Activated CD8-positive, alpha-beta memory T cell treated with anti-CD3 and anti-CD28 coated beads for 48 hours (primary cell): Measurements from ENCODE around the gene SH2D6.
"Not testable (repeated sequence)": the region's sequence is repeated elsewhere in the genome, so short reads cannot be mapped to it uniquely, and the experiment has no call there.

Experiments used
- DNase-seq, 3 experiments: peaks; one replicate each; pipeline ENCODE4 v3.0.0-alpha.2; 2020; ENCODE audit warnings: low read depth in 2 of 3, low spot score in 2 of 3

The SH2D6 gene

DNA sequence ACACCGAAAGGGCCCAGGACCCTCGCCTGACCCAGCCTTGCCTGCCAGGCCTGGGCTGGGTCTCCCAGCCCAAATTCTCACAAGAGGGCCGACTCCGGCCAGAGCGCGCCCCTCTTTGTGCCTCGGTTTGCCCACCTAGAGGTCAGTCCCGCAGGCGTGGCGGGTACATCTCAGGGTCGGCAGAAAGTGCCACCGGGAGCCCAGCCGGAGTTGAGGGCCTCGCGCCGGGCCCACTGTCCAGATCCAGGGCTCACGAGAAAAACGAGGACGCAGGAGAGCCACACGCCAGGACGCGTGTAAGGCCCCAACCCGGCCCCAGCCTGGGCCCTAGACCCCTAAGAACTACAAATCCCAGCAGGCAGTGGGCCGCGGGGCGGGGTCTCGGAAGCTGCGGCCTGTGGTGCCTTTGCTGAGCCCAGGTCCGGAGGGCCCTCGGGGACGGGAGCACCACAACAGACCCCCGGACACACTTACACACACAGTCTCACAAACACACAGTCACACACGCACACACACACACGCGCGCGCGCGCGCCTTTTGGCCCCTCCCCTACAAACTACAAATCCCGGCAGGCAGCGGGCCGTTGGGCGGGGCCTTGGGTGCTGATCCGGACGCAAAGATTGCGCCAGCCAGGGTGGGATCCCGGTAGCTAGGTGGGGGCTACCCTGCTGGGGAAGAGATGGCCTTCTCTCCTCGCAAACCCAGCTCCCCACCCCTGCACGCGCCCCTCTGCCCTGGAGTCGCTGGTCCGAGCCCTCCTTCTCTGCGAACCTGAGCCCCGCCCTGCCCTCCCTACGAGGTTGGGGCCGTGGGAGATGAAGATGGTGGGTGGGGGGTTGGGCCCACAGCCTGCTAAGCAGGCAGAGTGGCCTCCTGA lies at the start of gene SH2D6:
Gene SH2D6, plus strand, starts transcription at position 583 of the 877 bp plus-strand sequence. CDS start 10,752 bp downstream, outside the sequence.
- peak; percentile 65 to 69 (median 66) for DNase-seq

DNA sequence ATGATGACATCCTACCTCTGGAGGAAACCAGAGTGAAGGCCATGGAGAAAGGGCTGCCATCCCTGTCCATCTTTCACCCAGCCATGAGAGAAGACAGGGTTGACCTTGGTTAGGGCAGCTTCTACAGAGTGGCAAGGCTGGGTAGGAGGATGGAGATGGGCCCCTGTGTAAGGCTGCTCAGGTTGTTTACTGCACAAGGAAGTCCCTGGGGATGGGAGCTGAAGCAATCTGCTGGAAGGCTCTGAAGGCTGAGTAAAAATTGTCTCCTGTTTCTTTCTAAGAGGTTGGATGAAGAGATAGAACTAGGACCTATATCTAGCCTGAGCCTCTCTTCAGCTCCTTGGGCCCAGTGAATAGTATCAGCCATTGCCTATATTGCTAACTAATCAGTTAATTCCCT lies 49.6 kb upstream of the SH2D6 start:
- no peak for DNase-seq

DNA sequence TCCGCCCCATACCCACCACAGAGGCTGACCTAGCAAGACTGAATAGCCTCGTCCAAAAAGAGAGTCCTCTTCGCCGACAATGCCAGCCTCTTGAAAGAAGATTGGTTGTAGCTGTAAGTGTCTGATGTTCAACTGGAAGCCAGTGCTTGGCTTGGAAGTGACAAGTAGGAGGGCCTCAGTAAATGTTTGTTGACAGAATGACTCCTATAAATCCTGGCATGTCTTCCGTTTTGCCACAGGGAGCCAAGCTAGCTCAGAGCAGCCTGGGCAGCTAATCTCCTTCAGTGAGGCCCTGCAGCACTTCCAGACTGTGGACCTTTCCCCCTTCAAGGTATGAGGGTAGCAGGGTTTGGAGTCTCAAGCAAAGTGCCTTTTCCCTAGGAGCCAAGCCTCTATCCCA lies 49.0 kb upstream of the SH2D6 start:
- no peak for DNase-seq

DNA sequence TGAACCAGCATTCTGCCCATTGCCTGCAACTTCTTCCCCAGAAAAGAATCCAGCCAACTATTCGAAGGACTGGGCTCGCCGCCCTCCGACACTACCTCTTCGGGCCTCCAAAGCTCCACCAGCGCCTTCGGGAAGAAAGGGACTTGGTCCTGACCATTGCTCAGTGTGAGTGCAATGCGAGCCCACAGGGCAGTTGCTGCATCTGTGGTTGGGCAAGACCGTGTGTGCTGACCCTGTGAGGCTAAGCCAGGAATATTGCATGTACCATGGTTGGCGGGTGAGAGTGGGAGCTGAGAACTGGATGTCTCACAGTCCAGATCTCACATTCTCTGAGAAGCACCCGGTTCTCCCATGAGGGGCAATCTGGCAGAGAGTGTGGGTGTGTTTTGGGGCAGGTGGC lies 47.5 kb upstream of the SH2D6 start:
- DNase-seq: no peak

DNA sequence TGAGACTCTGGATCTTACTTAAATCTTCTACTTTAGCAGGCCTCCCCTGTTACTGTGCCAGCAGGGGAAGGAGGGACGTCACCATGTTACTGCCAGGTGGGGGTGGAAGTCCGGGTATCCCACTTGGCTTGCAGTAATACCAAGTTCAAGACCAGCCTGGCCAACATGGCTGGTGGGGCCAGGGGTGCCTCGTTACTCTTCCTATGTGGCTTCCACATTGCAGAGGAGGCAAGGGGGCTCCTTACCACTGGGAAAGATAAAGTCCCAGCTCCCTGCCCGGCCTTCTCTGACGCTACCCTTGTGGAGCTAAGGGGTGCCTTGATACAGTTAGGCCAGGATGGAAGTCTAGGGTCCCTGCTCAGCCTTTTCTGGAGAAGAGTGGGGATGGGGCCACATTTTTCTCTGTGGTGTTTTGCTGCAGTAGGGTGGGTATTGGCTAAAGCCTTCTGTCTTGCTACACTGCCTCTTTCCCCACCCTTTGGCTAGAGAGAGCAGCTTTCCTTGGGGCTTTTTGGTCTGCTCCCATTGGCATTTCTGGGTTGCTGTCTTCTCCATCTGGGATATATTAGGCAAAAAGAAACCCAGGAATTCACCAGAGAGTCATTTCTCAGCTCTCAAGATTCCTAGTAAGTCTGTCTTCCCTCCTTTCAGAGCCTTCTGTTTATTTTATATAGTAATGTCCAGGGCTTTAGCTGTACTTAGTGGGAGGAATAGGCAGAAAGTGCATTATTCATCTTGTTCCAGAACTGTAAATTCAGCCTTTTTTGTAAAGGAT lies 42.0 kb upstream of the SH2D6 start:
- DNase-seq: no peak

DNA sequence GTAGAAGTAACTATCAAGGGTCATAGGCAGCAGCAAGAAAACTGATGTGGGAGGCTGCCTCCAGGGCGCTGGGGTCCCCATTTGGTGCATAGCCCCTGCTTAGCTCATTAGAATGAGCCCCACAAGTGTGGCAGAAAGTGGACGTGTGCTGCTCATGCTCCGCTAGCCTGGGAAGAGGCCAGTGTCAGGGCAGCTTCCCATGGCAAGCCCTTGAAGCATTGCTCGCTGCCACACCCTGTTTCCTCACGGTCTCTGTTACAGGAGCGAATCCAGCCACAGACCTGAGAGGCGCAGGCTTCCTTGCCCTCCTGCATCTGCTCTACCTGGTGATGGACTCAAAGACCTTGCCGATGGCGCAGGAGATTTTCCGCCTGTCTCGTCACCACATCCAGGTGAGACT lies 41.4 kb upstream of the SH2D6 start:
- no peak for DNase-seq

DNA sequence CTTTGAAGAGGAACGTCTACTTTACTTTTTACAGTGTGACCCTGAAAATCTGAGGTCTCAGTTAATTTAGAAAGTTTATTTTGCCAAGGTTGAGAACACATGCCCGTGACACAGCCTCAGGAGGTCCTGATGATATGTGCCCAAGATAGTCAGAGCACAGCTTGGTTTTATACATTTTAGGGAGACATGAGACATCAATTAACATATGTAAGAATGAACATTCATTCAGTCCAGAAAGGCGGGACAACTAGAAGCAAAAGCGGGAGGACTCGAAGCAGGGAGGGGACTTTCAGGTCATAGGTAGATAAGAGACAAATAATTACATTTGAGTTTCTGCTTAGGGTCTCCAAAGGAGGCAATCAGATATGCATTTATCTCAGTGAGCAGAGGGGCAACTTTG lies 40.3 kb upstream of the SH2D6 start:
- DNase-seq: no peak

DNA sequence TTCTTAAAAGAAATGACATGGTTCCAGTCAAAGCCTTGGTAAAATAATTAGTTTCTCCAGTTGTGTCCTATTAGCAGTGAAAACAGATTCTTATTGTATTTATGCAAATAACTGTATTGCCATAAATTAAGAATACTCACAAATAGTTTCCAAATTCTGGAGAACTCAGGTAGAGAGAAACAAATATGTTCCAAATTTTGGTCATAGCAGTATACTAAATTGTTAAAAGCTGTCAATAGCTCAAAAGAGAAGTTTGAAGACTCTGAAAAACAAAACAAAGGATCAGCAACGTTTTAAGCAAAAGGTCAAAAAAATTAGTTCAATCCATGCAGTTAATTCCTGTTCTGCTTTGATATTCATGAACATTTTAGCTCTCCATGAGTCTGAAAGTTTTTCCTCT lies 38.5 kb upstream of the SH2D6 start:
- DNase-seq: no peak

DNA sequence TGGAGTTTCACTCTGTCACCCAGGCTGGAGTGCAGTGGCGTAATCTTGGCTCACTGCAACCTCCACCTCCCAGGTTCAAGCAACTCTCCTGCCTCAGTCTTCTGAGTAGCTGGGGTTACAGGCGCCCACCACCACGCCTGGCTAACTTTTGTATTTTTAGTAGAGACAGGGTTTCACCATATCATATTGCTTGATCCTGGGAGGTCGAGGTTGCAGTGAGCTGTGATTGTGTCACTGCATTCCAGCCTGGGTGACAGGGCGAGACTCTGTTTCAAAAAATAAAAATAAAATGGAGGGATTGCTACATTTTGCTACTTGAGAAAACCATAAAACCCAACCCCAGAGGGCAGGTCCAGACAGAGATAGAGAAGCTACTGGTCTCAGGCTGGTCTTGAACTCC lies 35.4 kb upstream of the SH2D6 start:
- not testable (repeated sequence) for DNase-seq

DNA sequence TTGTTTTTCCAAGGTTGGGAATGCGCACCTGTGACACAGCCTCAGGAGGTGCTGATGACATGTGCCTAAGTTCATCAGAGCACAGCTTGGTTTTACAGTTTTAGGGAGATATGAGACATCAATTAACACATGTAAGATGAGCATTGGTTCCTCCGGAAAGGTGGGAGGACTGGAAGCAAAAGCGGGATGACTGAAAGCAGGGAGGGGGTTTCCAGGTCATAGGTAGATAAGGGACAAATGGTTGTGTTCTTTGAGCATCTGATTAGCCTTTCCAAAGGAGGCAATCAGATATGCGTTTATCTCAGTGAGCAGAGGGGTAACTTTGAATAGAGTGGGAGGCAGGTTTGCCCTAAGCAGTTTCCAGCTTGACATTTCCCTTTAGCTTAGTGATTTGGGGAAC lies 34.7 kb upstream of the SH2D6 start:
- no peak for DNase-seq

DNA sequence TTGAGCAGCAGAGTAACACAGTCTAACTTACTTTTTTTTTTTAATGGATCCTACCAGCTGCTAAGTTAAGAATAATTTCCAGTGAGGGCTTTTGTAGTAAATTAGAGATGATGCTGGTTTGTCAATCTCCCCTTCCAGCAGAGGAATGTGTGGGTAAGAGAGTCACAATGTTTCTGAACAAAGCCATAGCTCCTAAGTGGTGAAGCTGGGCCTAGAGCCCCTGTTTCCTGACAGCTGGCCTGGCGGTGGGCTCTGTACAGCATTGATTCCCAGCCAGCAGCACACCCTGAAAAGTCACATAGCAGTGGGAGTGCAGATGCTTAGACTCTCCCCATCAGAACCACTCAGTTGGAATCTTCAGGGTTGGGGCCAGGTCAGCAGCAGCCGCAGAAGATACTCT lies 32.8 kb upstream of the SH2D6 start:
- DNase-seq: no peak

DNA sequence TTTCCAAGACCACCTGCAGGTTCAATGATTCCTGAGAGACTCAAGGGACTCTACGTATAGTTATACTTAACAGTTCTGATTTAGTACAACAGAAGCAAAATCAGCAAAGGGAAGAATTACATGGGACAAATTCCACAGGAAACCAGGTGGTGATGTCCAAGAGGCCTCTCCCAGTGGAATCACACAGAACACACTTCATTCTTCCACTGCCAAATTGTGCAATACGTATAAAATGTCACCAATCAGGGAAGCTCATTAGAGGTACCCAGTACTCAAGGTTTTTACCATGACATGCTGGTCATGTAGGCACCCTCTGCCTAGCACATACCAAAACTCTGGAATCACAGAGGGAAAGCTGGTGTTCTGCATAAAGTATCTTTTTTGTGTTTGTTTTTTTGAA lies 30.8 kb upstream of the SH2D6 start:
- DNase-seq: no peak

DNA sequence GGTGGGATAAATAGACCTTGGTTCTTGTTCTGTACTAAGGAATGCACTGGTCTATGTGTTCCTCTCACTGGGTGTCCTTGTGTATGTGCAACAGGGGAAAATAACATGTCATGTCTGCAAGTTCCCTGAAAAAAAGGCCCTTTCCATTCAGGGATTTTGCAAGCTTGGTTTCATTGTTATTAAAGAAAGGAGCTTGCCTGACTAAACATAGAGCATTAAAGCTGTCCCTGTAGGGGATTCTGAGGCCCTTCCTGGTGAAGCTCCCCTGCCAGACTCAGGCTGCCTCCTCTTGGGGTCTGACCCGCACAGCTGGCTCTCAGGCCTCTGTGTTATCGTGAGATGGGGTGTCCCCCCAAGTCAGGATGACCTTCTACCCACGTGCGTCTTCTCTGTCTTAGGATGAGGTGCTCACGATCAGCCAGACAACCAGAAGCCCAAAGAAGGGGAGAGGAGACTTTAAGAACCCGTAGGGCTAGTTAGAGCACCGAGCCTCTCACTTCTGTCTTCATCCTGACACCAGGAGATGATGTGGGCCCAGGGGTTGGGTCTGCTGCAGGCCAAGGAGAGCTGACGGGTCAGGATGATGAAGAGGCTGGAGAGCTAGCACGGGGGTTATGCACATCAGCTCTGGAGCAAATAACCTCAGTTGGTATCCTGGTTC lies 29.5 kb upstream of the SH2D6 start:
- DNase-seq: no peak

DNA sequence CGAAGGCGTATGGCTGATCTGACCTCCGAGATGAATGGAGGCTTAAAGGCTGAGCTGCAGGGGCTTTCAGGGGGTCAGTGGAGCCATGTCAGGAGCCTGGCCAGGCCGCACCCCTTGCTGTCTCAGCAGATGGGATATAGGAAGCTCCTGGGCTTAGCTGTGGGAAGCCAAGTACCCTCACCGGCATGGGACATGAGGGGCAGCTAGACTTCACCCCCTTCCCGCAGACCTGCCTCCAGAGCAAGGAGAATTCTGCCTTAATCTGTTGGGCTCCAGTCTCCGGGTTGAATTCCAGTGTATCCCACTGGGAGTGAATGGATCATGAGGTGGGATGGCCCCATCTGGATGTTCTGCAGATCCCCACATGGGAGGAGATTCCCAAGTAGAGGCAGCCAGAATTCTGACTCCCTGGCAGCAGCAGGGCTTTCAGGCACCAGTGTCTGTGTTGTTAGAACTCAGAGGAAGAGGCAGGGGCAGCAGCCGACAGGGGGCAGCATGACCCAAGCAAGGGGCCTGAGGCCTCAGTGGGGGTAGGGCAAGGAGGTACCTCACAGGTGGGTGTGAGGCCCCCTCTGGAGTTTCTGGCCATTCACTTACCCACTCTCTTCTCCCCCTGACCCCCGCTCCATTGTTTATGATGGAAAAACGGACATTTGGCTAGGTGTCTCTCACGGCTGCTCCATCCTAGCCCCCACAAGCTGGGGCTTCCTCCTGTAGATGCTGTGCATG lies 27.4 kb upstream of the SH2D6 start:
- peak in 2 of 3 experiments; percentile 51 to 59 for DNase-seq

DNA sequence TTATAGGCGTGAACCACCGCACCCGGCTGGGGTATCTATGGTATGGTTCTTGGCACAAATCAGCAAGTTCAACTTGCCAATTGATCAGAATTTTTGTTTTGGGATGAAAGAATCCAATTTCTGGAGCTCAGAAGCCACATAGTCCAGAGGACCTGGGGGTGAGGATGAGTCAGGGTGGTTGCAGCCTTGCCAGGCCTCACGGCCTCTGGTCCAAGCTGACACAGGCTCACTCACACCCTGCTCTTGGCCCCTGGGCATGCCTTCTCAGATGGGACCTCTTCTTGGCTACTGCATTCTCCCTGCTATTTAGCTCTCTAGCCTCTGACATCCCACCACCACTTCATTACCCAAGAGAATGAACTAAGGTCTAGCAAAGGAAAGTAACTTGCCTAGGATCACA lies 24.7 kb upstream of the SH2D6 start:
- DNase-seq: no peak

DNA sequence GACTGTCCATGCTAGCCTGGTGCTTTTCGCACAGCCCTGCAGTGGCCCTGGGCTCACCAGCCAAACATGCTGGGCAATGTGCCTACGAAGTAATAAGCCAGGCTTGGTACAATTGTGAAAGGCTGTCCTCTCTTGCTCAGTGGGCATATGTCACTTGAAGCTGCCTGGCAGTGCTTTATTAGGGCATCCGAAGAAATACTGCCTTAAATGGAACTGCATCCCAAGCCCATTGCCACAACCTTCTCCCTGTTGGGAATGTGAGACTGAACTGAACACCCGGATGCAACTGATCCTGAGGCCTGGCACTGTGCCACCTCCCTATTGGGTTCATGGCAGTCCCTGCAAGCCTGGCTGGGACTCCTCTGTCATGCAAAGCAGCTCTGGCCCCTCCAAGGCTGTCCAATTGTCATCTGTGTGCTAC lies 24.2 kb upstream of the SH2D6 start:
- no peak for DNase-seq

DNA sequence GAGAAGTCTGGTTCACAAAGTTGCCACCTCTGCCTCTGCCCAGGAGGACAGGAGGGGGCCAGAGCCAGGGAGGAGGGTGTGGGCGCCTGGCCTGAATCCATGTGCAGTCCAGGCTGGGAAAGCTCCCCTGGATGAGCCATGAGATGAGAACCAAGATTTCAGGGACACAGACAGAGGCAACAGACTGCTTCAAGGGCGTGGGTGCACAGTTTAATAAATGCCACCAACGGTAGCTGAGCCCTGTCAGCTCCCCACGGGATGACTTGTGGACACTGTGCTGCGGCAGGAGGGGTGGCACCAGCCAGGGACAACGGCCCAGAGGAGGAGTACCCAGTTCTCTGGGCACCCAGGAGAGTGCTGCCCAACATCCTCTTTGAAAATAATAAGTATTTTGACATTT lies 23.5 kb upstream of the SH2D6 start:
- no peak for DNase-seq

DNA sequence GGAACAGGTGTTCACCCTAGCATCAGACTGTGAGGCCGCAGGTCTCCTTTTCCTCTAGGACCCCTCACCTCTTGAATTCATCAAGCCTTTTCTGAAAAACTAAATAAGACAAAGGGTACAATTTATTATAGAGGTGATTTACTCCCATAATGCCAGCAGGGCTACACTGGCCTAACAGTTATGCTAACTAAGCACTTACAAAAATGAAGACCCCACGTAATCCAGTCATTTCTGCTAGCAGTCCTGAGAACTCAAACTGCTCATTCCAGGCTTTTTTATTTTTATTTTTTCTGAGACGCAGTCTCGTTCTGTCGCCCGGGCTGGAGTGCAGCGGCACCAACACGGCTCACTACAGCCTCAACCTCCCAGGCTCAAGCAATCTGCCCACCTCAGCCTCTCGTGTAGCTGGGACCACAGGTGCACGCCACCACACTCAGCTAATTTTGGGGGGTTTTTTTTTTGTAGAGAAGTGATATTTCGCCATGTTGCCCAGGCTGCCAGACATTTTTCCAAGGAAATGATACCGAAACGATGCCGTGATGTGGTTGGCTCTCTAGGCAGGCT lies 22.5 kb upstream of the SH2D6 start:
- DNase-seq: no peak

DNA sequence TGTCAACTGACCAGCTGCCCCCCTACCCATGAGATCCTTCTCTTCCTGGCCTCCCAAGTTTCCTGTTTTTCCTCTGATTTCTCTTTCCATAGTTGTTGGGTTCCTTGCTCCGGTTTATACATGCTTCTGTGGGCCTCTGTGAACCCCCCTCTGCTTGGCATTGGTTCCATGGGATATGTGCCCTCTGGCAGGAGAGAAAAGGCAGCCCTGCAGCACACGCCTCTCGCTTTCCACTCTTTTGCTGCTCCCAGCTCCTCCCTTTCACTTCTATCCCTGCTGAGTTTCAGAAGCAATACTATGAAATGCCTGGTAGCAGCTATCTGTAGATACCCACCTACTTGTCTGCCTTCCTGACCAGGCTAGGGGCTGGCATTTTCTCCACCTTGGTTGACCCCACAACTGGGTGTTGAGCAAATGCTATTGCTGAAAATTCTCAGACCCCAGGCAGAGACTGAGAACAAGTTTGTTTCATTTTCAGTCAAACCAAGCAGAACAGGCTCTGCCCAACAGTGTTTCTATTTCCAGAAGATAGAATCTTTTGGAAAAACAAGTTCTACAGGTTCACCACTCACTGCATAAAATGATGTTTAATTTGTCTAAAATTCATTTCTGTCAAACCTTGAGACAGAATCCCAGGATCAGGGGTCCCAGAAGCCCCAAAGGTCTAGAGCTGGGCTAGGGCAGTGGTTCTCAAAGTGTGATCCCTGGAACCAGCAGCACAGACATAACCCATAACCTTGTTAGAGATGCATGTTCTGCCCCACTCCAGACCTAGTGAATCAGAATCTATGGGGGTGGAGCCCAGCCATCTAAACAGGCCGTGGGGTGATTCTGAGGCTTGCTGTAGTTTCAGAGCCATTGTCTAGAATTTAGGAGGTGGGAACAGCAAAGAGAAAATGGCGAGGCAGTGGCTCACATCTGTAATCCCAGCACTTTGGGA lies 21.7 kb upstream of the SH2D6 start:
- DNase-seq: no peak

DNA sequence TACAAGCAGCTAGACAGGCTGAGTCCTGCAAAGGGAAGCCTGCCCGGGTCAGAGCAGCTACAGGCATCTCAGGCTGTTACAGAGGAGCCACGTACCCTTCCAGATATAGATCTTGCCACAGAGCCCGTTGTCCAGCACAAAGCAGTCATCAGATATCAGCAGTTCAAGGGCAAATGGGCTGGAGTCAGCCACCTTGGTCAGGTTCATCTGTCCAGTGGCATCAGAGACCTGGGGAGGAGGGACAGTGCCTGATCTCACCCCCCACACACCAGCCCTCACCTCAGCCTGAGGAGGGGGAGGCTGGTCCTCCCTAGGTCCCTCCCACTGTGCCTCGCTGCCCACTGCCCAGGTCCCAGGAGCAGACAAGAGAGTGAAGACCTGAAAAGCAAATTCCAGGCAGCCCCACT lies 20.6 kb upstream of the SH2D6 start:
- DNase-seq: no peak
